NCI-H1105 (cell line): Measurements from ENCODE around the gene TUBGCP2.
"Not testable (repeated sequence)": the region's sequence is repeated elsewhere in the genome, so short reads cannot be mapped to it uniquely, and the experiment has no call there.

Experiments used
- DNase-seq: peaks from one replicate; lab custom pipeline; 2025; lab: John Stamatoyannopoulos, UW

TUBGCP2 gene

DNA sequence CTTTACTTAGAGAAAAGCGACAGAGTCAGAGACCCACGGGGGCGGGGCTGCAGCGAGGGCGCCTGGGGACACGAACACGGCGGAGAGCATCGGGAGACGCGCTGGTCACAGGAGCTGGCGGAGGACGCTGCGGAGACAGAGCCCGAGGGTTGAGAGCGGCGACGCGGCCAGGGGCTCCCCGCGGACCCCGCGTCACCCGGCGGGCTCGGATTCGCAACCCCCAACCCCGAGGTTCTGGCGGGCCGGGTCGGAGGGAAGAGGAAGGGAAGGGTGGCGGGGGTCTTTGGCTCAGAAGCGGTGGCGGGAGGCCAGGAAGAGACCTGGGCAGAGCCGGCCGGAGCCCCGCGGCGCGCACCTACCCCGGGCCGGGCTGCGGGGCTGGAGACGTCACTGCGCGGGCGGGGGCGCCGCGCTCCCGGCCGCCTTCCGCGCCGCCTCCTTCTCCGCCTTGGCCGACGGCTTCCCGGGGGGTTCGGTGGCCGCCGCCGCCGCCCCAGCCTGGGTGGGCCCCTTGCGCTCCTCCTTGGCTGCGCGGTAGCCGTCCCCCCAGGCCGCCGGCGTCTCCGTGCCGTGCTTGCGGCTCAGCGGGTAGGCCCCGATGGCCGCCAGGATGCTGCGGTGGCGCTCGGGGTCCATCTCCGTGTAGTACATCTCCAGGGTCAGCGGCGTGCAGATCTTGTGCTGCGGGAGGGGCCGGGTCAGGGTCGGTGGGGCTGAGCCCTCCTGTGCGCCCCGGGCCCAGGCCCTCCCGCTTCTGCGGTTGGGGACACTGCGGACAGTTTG is 17.0 kb upstream of the TUBGCP2 start:
- DNase-seq = no peak

DNA sequence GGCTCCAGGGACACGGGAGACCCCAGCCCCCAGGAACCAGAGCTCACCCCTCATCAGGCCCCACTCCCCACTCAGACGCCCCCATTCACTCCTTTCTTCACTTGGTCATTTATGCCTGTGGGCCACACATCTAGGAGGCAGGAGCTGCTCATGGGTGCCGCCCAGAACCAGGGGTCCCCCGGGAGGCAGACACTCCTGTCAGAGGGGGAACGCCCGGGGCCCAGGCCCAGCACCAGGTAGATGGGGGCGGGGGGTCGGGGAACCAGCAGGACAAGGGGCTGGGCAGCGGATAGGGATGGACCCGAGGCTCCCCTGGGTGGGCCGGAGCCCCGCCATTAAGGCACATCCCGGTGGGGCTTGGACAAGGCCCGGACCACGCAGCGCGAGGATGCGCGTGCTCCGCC is 16.2 kb upstream of the TUBGCP2 start:
- DNase-seq = no peak

DNA sequence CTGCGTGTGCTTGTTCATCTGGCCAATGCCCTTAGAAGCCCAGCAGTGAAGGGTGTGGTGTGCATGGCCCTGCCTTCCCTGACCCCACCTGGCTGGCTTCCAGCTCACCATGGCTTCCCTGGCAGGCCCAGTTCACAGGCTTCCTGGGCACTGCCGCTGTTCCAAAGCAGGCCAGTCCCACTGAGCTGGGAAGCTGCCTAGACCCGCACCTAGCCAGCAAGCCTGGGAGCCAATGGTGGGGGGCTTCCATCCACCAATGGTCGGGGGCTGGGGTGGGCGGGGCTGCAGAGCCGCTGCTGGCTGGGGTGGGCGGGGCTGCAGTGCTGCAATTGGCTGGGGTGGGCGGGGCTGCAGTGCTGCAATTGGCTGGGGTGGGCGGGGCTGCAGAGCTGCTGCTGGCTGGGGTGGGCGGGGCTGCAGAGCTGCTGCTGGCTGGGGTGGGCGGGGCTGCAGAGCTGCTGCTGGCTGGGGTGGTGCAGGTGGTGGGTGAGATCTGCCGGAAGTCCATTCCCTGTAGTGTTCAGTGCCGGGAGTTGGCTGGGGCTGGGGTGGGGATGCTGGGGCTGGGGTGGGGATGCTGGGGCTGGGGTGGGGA is 15.6 kb upstream of the TUBGCP2 start:
- peak; percentile 65 for DNase-seq

DNA sequence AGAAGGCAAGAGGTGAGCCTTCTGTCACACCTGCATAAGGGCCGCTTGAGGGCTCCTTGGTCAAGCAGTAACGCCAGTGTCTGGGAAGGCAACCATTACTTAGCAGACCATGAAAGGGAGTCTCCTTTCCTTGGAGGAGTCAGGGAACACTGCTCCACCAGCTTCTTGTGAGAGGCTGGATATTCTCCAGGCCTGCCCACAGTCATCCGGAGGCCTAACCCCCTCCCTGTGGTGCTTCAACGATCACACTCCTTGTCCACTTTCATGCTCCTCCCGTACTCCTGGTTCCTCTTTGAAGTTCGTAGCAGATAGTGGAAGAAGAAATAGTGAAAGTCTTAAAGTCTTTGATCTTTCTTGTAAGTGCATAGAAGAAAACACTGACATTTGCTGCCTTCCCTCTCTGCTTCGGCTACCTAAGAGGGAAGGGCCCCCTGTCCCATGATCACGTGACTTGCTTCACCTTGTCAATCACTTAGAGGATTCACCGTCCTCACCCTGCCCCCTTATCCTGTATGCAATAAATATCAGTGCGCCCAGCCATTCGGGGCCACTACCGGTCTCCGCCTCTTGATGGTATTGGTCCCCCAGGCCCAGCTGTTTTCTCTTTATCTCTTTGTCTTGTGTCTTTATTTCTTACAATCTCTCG is 13.5 kb upstream of the TUBGCP2 start:
- DNase-seq = not testable (repeated sequence)

DNA sequence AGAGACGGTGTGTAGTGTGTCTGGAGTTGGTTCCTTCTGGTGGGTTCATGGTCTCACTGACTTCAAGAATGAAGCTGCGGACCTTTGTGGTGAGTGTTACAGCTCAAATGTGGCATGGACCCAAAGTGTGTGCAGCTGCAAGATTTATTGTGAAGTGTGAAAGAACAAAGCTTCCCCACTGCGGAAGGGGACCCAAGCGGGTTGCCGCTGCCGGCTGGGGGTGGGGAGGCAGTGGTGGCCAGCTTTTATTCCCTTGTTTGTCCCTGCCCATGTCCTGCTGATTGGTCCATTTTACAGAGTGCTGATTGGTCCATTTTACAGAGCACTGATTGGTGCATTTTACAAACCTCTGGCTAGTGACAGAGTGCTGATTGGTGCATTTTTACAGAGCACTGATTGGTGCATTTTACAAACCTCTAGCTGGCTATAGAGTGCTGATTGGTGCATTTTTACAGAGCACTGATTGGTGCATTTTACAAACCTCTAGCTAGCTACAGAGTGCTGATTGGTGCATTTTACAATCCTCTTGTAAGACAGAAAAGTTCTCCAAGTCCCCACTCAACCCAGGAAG is 12.3 kb upstream of the TUBGCP2 start:
- DNase-seq = not testable (repeated sequence)

DNA sequence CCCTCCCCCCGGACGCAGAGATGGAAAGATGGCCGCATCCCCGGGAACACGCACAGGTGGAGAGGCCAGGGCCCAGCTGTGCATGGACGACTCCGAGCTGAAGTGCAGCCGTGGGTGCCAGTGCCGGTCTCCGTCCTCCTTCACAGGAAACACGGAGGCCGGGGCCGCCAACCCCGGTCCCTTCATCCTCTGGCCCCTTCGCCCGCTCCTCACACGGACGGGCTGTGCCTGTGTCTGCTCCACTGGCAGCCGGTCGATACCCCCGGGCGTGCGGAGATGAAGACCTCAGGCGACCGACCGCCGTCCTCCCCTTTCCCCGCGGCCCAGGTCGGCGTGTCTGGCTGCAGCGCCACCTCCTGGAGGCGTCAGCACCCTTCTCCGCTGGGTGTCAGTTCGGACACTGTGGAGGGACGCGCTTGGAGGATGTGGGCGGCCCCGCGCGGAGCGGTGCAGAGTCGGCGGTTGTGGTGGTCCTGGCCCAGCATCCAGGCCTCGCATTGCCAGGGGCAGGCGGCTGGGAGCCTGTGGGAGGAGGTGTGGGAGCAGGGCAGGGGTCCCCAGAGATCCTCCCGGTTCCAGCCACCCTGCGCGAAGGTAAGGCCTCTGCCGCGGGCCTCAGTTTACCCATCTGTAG is 9.9 kb upstream of the TUBGCP2 start:
- DNase-seq = peak; percentile 52

DNA sequence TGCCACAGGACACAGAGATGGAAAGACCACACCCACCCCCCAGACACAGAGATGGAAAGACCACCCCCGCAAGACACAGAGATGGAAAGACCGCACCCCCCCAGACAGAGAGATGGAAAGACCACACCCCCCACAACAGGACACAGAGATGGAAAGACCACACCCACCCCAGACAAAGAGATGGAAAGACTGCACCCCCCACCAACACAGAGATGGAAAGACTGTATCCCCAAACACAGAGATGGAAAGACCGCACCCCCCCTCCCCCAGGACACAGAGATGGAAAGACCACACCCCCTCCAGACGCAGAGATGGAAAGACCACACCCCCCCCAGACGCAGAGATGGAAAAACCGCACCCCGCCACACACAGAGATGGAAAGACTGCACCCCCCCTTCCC is 8.1 kb upstream of the TUBGCP2 start:
- no peak for DNase-seq

DNA sequence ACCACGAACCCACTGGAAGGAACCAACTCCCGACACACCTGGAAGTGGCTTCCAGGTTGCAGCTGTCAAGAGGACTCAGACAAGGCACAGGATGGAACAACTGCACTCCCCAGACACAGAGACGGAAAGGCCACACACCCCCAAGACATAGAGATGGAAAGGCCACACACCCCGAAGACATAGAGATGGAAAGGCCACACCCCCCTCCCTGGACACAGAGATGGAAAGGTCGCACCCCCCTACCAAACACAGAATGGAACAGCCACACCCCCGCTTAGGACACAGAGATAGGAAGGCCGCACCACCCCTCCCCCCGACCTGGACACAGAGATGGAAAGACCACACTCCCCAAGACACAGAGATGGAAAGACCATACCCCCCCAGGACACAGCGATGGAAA is 7.6 kb upstream of the TUBGCP2 start:
- DNase-seq = no peak

DNA sequence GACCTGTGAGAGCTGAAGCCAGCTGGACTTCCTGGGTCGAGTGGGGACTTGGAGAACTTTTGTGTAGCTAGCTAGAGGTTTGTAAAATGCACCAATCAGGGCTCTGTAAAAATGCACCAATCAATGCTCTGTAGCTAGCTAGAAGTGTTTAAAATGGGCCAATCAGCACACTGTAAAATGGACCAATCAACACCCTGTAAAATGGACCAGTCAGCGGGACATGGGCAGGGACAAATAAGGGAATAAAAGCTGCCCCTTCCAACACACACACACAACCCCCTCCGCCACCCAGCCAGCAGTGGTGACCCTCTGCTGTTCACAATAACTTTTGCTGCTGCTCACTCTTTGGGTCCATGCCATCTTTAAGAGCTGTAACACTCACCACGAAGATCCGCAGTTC is 7.2 kb upstream of the TUBGCP2 start:
- no peak for DNase-seq

DNA sequence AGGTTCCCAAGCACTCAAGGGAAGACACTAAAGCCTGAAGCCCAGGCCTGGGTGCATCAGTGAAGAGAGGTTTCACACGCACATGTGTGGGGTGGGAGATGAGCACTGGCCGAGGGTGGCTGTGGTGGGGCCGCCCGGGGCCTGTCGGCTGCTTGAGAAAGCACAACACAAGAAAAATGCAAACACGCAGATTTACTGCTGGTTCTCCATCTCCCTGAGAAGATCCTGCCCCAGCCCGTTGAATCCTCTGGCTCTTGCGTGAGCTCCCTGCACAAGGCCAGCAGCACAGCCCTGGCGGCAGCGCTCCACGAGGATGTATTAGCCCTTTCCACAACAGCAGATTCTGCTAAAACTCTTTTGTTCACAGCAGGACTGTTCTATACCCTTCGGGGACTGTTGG is 6.2 kb upstream of the TUBGCP2 start:
- DNase-seq = no peak

DNA sequence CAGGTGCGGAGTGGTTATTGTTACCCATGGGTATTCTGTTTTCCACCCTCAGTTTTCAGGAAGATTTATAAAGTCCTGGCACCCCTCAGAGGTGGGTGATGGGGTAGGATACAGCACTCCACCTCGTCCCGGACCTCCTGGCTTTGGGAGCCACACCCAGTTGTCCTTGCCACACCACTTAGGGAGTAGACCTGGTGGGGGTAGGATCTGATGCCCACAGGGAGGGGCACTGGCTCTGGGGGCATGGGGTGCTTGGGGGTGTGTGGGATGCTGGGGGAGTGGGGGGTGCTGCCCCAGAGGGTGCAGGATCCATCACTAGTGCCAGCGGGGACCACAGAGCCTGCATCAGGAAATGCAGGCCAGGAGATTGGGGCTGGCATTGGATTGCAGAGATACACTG is 4.5 kb upstream of the TUBGCP2 start:
- DNase-seq = no peak

DNA sequence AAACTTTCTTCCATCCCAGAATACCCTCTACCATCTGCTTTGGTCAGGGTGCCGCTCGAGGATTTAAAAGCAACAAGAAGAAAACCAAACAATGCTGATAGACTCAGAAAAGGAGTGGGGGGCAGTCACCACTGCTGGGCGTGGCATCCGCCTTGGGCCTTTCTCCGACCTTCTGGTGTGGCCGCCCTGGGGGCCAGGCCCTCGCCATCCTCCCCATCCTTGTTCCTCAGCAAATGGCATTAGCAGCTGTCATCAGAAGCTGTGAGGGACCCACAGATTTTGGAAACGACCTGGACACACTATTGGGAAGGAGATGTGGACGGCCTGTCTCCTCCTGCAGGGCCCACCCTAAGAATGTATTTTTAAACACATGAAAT is 4.1 kb upstream of the TUBGCP2 start:
- no peak for DNase-seq

DNA sequence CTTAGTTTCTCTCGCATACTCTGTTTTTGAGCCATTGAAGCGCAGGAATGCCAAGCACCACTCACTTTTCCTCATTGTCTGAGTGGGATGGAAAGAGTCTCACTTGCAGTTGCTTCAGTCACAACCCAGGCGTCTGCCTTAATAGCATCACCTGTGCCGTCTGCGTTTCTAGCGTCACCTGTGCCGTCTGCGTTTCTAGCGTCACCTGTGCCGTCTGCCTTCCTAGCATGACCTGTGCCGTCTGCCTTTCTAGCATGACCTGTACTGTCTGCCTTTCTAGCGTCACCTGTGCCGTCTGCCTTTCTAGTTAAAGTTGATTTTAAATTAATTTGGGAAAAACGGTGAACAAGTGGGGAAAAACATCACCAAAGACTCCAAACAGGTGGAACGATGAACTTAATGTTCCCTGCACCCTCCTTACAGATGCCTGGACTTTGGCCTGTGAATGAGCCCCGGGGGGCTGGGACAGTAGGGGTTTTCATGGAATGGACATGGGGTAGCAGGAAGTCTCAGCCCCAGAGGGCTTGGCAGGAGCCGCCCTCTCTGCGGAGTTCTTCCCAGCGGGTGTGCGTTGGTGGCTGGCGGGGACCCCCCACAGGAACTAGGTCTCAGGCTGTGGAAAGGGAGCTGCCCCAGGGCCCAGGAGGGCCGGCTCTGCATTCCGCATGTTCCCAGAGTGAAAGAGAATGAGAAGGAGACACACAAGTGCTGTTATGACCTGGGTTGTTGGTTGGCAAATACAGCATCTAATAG is 3.5 kb upstream of the TUBGCP2 start:
- no peak for DNase-seq

DNA sequence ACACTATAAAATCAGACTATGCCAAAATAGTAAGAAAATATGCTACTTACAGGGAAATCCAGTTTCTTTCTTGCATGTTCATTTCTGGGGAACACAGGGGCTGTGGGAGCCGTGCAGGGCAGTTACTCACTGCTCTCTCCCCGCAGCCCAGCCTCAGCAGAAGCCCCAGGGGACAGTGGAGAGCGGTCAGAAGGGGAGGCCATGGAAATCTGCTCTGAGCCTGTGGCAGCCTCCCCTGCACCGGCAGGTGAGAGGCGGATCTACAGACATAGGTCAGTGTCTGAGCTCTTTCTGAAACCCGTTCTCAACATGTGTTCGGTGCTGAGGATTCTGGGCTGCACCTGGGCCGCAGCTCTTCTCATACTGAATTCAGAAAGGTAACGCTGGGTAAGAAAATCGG is 2.9 kb upstream of the TUBGCP2 start:
- no peak for DNase-seq

DNA sequence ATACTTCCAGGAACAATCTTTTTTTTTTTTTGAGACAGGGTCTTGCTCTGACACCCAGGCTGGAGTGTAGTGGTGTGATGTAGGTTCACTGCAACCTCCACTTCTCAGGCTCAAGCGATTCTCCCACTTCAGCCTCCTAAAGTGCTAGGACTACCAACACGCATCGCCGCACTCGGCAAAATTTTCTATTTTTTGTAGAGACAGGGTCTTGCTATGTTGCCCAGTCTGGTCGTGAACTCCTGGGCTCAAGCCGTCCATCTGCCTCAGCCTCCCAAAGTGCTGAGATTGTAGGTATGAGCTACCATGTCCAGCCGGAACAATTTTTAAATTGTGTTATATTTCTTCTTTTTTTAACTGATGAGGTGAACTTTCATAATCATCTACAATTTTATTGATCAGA is 2.1 kb upstream of the TUBGCP2 start:
- DNase-seq = no peak

DNA sequence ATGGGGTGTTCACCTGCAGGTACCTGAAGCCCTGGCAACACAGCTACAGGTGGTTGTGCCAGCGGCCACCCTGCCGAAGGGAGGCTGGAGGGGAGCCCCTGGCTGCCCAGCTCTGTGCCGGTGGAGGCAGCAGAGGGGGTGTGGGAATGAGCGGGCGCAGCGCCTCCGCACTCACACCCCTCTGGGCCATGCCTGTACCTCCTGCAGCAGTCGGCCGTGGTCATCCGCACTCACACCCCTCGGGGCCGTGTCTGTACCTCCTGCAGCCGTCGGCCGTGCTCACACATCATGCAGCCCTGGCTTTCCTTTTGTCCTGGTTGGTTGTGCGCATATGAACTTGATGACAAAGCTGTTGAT is 1.7 kb upstream of the TUBGCP2 start:
- no peak for DNase-seq

DNA sequence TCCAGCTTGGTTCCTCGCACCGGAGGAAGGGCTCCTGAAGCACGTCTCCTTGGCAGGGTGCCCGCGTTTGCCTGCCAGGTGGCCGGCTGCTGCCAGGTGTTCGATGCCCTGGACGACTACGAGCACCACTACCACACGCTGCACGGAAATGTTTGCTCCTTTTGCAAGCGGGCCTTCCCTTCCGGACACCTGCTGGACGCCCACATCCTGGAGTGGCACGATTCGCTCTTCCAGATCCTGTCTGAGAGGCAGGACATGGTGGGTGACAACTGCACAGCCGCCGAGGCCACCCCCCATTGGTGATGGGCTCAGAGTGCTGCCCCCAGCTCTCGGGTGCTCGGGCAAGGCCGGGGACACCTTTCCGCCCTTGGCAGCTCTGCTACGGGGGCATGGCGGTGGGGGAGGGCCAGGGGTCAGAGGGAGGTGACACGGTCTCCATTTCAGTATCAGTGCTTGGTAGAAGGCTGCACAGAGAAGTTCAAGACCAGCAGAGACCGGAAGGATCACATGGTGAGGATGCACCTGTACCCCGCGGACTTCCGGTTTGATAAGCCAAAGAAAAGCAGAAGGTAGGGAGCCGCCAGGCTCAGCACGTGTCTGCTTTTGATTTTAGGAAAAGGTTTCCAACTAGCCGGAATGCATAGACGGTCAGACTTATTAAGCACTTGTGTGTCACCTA is 1.2 kb upstream of the TUBGCP2 start:
- peak; percentile 59 for DNase-seq

DNA sequence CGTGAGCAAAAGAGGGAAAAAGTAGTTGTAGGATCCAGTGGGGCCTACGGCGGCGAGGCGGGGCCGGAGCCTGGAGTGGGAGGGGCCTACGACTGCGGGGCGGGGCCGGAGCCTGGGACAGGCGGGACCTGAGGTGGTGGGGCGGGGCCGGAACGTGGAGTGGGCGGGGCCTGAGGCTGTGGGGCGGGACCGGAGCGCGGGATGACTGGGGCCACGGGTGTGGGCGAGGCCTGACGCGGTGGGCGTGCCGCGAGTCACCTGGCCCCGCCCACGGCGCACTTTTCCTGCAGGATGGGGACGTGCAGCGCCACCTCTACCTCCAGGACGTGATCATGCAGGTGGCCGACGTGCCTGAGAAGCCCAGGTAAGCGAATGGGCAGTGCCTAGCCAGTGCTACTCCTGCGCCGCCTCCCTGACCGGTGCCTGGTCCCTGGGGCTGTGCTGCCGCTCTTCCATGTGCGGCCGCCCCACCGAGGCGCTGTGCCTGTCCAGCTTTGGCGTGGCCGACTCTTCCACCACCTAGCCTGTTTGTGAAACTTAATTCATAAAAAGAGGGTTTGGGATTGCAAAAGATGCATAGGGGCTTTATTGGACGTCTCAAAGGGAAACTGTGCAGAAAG is 538 bp upstream of the TUBGCP2 start:
- DNase-seq = peak; percentile 72

DNA sequence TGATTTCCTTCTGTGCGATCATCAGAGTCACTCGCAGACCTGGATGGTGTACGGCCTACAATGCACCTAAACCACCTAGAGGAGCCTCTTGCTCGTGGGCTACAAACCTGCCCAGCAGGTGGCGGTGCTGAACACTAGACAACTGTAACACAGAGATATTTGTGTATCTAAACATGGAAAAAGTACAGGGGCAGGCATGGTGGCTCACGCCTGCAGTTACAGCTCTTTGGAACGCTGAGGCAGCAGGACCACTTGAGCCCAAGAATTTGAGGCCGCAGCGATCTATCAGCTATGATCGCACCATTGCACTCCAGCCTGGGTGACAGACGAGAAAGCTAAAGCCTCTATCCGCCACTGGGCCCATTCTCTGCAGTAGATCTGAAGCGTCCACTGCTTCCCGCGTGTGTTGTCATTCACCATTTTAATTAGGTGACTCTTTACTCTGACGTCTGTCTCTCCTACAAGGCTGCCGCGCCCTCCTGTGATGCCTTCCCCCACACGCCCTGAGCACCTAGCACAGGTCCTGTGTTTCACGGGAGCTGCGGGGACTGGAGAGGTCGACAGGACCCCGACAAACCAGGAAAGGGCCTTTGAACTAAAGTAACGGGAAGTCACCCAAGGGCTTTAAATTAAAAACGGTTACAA is 774 bp downstream of the TUBGCP2 start:
- peak; percentile 26 for DNase-seq

DNA sequence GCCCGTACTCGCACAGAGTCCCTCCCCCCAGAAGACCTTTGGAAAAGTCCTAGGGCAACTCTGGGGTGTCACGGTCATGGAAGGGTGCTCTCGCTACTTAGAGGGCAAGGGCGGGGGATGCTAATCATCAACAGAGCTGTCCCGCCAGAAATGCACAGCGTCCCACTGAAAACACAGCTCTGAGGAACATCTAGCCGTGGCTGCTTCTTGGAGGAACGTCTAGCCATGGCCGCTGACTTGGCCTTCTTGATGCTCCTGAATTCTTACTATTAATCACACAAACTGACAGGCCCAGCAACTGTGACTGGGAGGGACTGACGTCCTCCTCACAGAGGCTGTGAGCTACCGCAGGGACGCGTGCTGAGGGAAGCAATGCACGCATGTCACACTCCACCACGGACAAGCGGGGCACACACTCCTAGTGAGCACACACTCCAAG is 1.7 kb downstream of the TUBGCP2 start:
- DNase-seq = no peak
